GM21526 (cell line): ENCODE data around the gene ERP27.

Experiments
- ATAC-seq: cut with Tn5 transposase; IDR thresholded peaks from one replicate; pipeline ENCODE4 v1.9.1; 2021; ENCODE audit warnings: moderate library complexity; ENCODE audit not compliant: unreplicated experiment, low FRiP score

ERP27 gene

DNA sequence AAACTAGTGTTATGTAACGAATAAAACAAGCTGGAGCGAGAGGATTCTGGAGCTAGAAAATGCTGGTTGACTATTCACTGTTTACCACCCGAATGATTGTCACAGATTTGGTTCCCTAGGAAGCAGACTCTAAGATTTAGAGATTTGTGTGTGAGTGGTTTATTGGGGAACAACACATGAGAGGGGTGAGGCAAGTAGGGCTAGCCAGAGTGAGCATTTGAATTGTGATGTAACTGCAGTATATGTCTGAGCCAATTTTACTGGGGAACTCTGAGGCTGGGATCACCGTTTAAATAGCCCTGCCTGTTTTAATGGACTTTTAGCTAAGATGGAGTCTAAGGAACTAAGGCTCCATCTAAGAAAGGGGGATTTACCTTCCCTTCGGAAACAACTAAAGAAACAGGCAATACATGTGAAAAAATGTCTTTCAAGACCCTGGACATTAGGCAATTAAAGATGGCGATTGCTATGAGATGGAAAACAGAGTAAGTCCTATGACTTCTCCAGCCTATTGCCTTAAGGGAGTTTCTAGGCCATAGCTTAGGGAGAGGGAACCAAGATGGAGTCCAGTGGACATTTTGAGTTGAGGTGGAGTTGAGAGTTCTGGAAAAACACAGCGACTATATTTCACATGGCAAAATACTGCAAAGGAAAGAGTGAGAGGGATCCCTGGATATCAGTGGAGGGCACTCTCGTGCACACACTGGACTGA is 59.0 kb downstream of the ERP27 start:
- ATAC-seq: no peak

DNA sequence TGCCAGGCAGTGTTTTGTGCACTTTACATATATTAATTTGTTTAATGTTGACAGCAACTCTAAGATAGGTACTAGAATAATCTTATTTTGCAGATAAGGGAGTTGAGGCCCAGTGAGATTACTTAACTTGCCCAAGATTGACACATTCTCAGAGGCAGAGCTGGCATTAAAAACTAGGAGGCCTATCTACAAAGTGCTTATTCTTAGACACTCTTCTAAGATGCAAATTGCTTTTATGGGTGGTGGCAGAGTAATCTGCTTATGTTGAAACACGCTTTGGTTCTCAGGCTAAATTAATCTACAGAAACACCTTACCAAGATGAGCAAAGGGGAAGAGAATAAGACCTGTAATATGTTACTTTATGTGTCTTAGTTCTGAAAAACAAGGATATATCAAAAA is 59.8 kb downstream of the ERP27 start:
- ATAC-seq: no peak

DNA sequence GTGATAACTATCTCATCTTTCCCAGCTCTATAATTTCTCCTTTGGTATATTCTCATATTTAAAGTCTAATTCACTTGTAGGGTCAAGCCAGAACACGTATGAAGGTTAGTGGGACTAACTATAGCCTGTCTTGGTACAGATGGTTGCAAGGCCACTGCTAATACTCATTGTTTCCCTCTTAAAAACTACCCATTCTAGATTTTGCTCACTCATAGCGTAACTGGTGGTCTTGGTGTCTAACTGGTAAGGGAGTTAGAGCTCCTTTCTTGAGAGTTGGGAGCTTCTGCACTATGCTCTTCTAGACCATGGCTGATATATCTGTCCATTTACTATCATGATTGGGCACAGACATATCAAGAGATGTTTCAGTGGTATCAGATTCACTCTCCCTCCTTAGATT is 61.5 kb downstream of the ERP27 start:
- ATAC-seq: no peak

DNA sequence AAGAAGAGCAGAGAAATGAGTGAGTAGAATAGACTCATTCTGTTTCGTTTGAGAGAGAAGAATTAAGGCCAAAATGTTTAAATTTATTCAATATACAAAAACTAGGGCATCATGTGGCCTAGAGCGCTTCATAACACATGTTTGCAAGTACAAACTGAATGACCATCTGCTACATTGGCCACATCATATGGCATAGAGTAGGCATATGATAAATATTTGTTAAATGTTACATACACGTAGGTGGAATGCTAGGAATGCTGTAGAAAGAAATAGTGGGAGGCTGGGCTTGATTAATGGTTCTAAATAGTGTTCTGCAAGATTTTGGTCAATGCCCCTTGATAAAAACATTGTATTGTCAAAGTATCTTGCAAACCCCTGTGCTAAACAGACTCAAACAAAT is 63.5 kb downstream of the ERP27 start:
- no peak for ATAC-seq

DNA sequence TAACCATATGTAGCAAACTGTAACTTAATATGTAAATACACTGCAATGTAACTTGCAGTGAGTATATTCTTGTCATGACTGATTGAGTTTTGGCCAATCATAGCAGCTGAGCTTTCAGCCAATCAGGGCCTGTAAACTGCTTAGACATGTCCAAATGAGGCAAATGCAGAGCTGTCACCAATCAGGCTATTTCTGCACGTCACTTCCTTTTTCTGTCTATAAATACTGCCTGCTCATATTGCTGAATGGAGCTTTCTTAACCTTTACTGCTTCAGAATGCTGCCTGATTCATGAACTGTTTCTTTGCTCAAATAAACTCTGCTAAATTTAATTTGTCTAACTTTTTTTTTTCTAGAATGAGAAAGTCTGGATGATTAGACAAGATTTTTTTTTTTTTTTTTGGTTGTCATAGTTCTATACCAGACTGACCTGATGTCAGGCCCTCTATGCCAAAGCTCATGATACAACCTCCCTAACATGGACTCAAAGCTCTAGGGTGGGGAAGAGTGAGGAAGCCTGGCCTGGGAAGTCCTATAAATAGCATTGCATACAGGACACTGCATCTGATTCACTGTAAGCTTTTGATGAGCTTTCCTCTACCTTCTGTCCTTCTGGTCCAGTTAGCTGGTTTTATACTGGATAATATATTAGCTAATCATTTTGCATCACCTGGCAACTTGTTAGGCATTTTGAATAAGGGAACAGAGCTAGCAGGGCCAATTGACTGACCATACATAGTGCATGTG is 64.7 kb downstream of the ERP27 start:
- ATAC-seq: no peak

DNA sequence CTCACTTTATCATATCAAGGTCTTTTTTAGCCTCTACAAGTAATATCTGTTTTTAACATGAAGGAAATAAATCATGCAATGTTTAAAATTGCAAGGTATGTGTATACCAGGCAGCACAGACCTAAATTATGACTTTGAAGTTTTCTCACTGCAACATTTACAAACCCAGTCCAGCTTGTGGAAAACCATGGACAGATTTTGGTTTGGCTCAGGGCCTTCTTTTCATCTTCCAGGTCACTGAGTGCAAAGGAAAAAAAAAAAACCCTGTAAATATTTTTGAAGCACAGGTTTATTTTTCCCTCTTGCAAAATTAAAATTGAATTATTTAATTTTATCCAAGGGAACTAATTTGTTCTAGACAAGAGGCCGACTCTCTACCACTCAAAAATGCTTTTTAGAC is 66.5 kb downstream of the ERP27 start:
- no peak for ATAC-seq

DNA sequence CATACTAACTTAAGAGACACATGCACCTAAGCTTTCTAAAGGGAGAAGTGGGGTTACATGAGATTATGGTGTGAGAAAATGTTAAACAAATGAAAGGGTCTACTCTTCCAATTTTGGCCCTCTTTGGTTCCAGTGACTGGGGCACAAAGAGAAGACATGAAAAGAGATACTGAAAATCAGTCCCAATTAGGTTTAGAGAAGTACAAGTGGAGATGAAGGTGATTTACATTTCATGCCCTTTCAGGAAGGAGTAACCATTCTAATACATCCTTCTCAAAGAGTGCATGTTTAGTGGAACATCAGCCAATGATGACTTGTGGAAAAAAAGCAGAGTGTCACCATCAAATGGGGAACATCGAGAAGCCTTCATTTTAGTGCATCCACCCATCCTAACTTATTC is 67.1 kb downstream of the ERP27 start:
- no peak for ATAC-seq

DNA sequence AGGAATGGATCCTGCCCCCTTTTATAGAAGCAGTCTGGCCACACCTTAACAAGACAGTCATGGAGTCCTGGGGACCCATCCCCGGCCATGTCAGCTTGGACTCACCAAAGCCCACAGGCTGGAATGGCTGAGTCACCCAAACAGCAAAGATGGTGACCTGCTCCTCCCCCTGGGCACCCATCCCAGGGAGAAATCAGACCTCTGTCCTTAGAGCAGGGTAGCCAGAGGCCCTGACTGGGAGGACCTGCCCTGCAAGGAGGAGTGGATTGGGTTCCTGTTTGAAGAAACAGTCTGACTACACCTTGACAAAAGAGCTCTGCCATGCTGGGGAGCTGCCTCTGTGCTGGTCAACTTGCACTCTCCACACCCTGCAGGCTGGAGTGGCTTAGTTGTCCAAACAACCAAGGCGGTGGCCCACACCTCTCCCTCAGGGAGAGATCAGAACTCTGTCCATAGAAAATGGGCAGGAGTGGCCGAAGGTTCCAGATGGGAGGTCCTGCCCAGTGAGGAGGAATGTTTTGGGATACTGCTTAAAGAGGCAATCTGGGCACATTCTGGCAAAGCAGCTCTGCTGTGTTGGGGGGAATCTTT is 69.3 kb downstream of the ERP27 start:
- no peak for ATAC-seq
